ENCODE data around the gene AURKA. TPM values are rescaled to one million over a fixed set of nuclear protein-coding genes. Genes with fewer than 3 reads are reported as not detected.

The AURKA gene
- total RNA-seq, 1 donor from 2014 or later = 9.4 TPM

- peaks cover 21 to 25% (median 24%) of the 10 kb centered on the region in 3 donors for H3K36me3 ChIP-seq (ENCODE audit: control insufficient read depth in 3 of 3, insufficient read depth in 3 of 3, low read length in 3 of 3)
- no peak overlapping the region for H3K9ac ChIP-seq (ENCODE audit: low read depth in 1 of 3, low read length in 3 of 3)
- no peaks in the 10 kb centered on the region for H3K27me3 ChIP-seq (ENCODE audit: control insufficient read depth in 3 of 3, insufficient read depth in 3 of 3, low read length in 3 of 3)
Observed at GRCh38 chr20:56363491-56363890, 28.5 kb downstream of the AURKA start.

GRCh38 chr20:56362833-56363413 lies 29.1 kb downstream of the AURKA start:
- Histone ChIP-seq H3K9ac (ENCODE audit: low read depth in 1 of 3, low read length in 3 of 3) (peak overlapping the region in 1 of 3 donors; percentile 30), H3K4me1 (ENCODE audit: control insufficient read depth in 3 of 3, insufficient read depth in 3 of 3, low read length in 3 of 3) (peaks cover 21 to 34% (median 24%) of the 10 kb centered on the region in 3 donors), H3K36me3 (ENCODE audit: control insufficient read depth in 3 of 3, insufficient read depth in 3 of 3, low read length in 3 of 3) (peaks cover 21 to 25% (median 24%) of the 10 kb centered on the region in 3 donors), H3K27me3 (ENCODE audit: control insufficient read depth in 3 of 3, insufficient read depth in 3 of 3, low read length in 3 of 3) (no peaks in the 10 kb centered on the region), H3K4me3 (ENCODE audit: low read length in 3 of 3) (no peak overlapping the region), H3K9me3 (ENCODE audit: control insufficient read depth in 3 of 3, low read length in 3 of 3) (no peaks in the 10 kb centered on the region), H3K27ac (ENCODE audit: low read depth, low read length) (no peak overlapping the region)

More at GRCh38 chr20:56363491-56363890, 28.5 kb downstream of the AURKA start:
- H3K27ac ChIP-seq (ENCODE audit: low read depth, low read length) = no peak overlapping the region
- no peak overlapping the region for H3K4me3 ChIP-seq (ENCODE audit: low read length in 3 of 3)
- peaks cover 21 to 34% (median 23%) of the 10 kb centered on the region in 3 donors for H3K4me1 ChIP-seq (ENCODE audit: control insufficient read depth in 3 of 3, insufficient read depth in 3 of 3, low read length in 3 of 3)
- no peaks in the 10 kb centered on the region for H3K9me3 ChIP-seq (ENCODE audit: control insufficient read depth in 3 of 3, low read length in 3 of 3)

GRCh38 chr20:56361900-56362299 lies 30.1 kb downstream of the AURKA start:
- H3K36me3 ChIP-seq (ENCODE audit: control insufficient read depth in 3 of 3, insufficient read depth in 3 of 3, low read length in 3 of 3) = peaks cover 16 to 21% (median 21%) of the 10 kb centered on the region in 3 donors
- no peak overlapping the region for H3K27ac ChIP-seq (ENCODE audit: low read depth, low read length)
- no peaks in the 10 kb centered on the region for H3K9me3 ChIP-seq (ENCODE audit: control insufficient read depth in 3 of 3, low read length in 3 of 3)
- no peaks in the 10 kb centered on the region for H3K27me3 ChIP-seq (ENCODE audit: control insufficient read depth in 3 of 3, insufficient read depth in 3 of 3, low read length in 3 of 3)
- H3K4me1 ChIP-seq (ENCODE audit: control insufficient read depth in 3 of 3, insufficient read depth in 3 of 3, low read length in 3 of 3) = peaks cover 21 to 34% (median 26%) of the 10 kb centered on the region in 3 donors
- no peak overlapping the region for H3K4me3 ChIP-seq (ENCODE audit: low read length in 3 of 3)
- no peak overlapping the region for H3K9ac ChIP-seq (ENCODE audit: low read depth in 1 of 3, low read length in 3 of 3)

- Histone ChIP-seq H3K27me3 (ENCODE audit: control insufficient read depth in 3 of 3, insufficient read depth in 3 of 3, low read length in 3 of 3) (no peaks in the 10 kb centered on the region), H3K4me1 (ENCODE audit: control insufficient read depth in 3 of 3, insufficient read depth in 3 of 3, low read length in 3 of 3) (peaks cover 21 to 34% (median 26%) of the 10 kb centered on the region in 3 donors), H3K9ac (ENCODE audit: low read depth in 1 of 3, low read length in 3 of 3) (peak overlapping the region; percentile 25 to 98 (median 93)), H3K27ac (ENCODE audit: low read depth, low read length) (no peak overlapping the region), H3K36me3 (ENCODE audit: control insufficient read depth in 3 of 3, insufficient read depth in 3 of 3, low read length in 3 of 3) (peaks cover 8 to 14% (median 11%) of the 10 kb centered on the region in 3 donors), H3K9me3 (ENCODE audit: control insufficient read depth in 3 of 3, low read length in 3 of 3) (no peaks in the 10 kb centered on the region), H3K4me3 (ENCODE audit: low read length in 3 of 3) (peak overlapping the region in 2 of 3 donors; percentile 84 to 89)
Observed at GRCh38 chr20:56360908-56361205, 31.2 kb downstream of the AURKA start.

GRCh38 chr20:56360133-56360907 lies 31.7 kb downstream of the AURKA start:
- H3K27me3 ChIP-seq (ENCODE audit: control insufficient read depth in 3 of 3, insufficient read depth in 3 of 3, low read length in 3 of 3) = no peaks in the 10 kb centered on the region
- peak overlapping the region; percentile 75 for H3K27ac ChIP-seq (ENCODE audit: low read depth, low read length)
- peaks cover 21 to 34% (median 26%) of the 10 kb centered on the region in 3 donors for H3K4me1 ChIP-seq (ENCODE audit: control insufficient read depth in 3 of 3, insufficient read depth in 3 of 3, low read length in 3 of 3)
- H3K4me3 ChIP-seq (ENCODE audit: low read length in 3 of 3) = peak overlapping the region; percentile 84 to 97 (median 89)
- peaks cover 4 to 10% (median 6%) of the 10 kb centered on the region in 3 donors for H3K36me3 ChIP-seq (ENCODE audit: control insufficient read depth in 3 of 3, insufficient read depth in 3 of 3, low read length in 3 of 3)
- H3K9ac ChIP-seq (ENCODE audit: low read depth in 1 of 3, low read length in 3 of 3) = peak overlapping the region; percentile 78 to 98 (median 93)
- H3K9me3 ChIP-seq (ENCODE audit: control insufficient read depth in 3 of 3, low read length in 3 of 3) = no peaks in the 10 kb centered on the region

- peak overlapping the region; percentile 75 for H3K27ac ChIP-seq (ENCODE audit: low read depth, low read length)
- no peaks in the 10 kb centered on the region for H3K27me3 ChIP-seq (ENCODE audit: control insufficient read depth in 3 of 3, insufficient read depth in 3 of 3, low read length in 3 of 3)
- peak overlapping the region; percentile 84 to 97 (median 89) for H3K4me3 ChIP-seq (ENCODE audit: low read length in 3 of 3)
- no peaks in the 10 kb centered on the region for H3K9me3 ChIP-seq (ENCODE audit: control insufficient read depth in 3 of 3, low read length in 3 of 3)
- peaks cover 0 to 7% (median 0%) of the 10 kb centered on the region in 3 donors for H3K36me3 ChIP-seq (ENCODE audit: control insufficient read depth in 3 of 3, insufficient read depth in 3 of 3, low read length in 3 of 3)
- peaks cover 21 to 34% (median 26%) of the 10 kb centered on the region in 3 donors for H3K4me1 ChIP-seq (ENCODE audit: control insufficient read depth in 3 of 3, insufficient read depth in 3 of 3, low read length in 3 of 3)
- H3K9ac ChIP-seq (ENCODE audit: low read depth in 1 of 3, low read length in 3 of 3) = peak overlapping the region; percentile 78 to 98 (median 93)
Observed at GRCh38 chr20:56359212-56360132, 32.5 kb downstream of the AURKA start.

GRCh38 chr20:56358600-56359211 lies 33.3 kb downstream of the AURKA start, which contains the start of gene FAM210B:
TSS of gene FAM210B (plus strand) at chr20:56358974. CDS start at chr20:56359006, 32 bp downstream.
- Histone ChIP-seq H3K4me3 (ENCODE audit: low read length in 3 of 3) (peak within 1 kb of the TSS; percentile 84 to 97 (median 89)), H3K27me3 (ENCODE audit: control insufficient read depth in 3 of 3, insufficient read depth in 3 of 3, low read length in 3 of 3) (no peaks in the 10 kb centered on the region), H3K4me1 (ENCODE audit: control insufficient read depth in 3 of 3, insufficient read depth in 3 of 3, low read length in 3 of 3) (peaks cover 21 to 34% (median 26%) of the 10 kb centered on the region in 3 donors), H3K27ac (ENCODE audit: low read depth, low read length) (peak within 1 kb of the TSS; percentile 75), H3K9me3 (ENCODE audit: control insufficient read depth in 3 of 3, low read length in 3 of 3) (no peaks in the 10 kb centered on the region), H3K36me3 (ENCODE audit: control insufficient read depth in 3 of 3, insufficient read depth in 3 of 3, low read length in 3 of 3) (peaks cover 0 to 5% (median 0%) of the 10 kb centered on the region in 3 donors), H3K9ac (ENCODE audit: low read depth in 1 of 3, low read length in 3 of 3) (peak within 1 kb of the TSS; percentile 78 to 98 (median 93))

GRCh38 chr20:56358070-56358469 lies 33.9 kb downstream of the AURKA start:
- Histone ChIP-seq H3K9ac (ENCODE audit: low read depth in 1 of 3, low read length in 3 of 3) (no peak overlapping the region), H3K9me3 (ENCODE audit: control insufficient read depth in 3 of 3, low read length in 3 of 3) (no peaks in the 10 kb centered on the region), H3K27me3 (ENCODE audit: control insufficient read depth in 3 of 3, insufficient read depth in 3 of 3, low read length in 3 of 3) (no peaks in the 10 kb centered on the region), H3K36me3 (ENCODE audit: control insufficient read depth in 3 of 3, insufficient read depth in 3 of 3, low read length in 3 of 3) (peaks cover 0 to 2% (median 0%) of the 10 kb centered on the region in 3 donors), H3K27ac (ENCODE audit: low read depth, low read length) (no peak overlapping the region), H3K4me3 (ENCODE audit: low read length in 3 of 3) (peak overlapping the region in 2 of 3 donors; percentile 57 to 59), H3K4me1 (ENCODE audit: control insufficient read depth in 3 of 3, insufficient read depth in 3 of 3, low read length in 3 of 3) (peaks cover 20 to 32% (median 25%) of the 10 kb centered on the region in 3 donors)

- Histone ChIP-seq H3K27me3 (ENCODE audit: control insufficient read depth in 3 of 3, insufficient read depth in 3 of 3, low read length in 3 of 3) (no peaks in the 10 kb centered on the region), H3K4me1 (ENCODE audit: control insufficient read depth in 3 of 3, insufficient read depth in 3 of 3, low read length in 3 of 3) (peaks cover 0 to 3% (median 0%) of the 10 kb centered on the region in 3 donors), H3K27ac (ENCODE audit: low read depth, low read length) (no peak overlapping the region), H3K9ac (ENCODE audit: low read depth in 1 of 3, low read length in 3 of 3) (no peak overlapping the region), H3K9me3 (ENCODE audit: control insufficient read depth in 3 of 3, low read length in 3 of 3) (no peaks in the 10 kb centered on the region), H3K36me3 (ENCODE audit: control insufficient read depth in 3 of 3, insufficient read depth in 3 of 3, low read length in 3 of 3) (no peaks in the 10 kb centered on the region), H3K4me3 (ENCODE audit: low read length in 3 of 3) (no peak overlapping the region)
Observed at GRCh38 chr20:56353356-56353755, 38.7 kb downstream of the AURKA start.
